ENCODE data around the gene CFAP92.

DNA sequence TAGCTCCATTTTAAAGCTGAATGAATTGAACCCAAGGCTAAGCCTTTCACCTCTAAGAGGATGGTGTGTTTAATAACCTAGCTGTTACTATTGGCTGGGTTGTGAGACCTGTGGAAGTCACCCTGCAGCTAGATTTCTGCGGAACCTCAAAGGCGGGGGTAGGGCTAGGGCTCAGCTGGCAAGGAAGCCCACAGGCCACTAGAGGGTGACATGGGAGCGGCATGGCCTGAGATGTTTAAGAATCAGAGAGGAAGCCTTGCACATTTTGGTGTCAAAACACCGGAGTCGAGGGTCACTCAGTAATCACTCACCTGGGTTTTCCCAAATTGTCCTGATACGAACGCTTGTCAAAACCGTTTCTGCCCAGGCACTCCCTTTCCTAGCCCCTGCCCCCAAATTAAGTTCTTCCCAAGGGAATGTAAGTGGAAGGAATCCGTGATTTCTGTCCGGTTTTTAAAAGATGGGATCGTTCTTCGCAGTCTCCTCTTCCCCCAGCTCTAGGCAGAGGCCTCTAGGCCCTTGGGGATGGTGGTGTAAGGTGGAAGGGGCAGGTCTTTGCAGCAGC lies 118.2 kb downstream of the CFAP92 start:
- TF ChIP-seq, protein P1, sequence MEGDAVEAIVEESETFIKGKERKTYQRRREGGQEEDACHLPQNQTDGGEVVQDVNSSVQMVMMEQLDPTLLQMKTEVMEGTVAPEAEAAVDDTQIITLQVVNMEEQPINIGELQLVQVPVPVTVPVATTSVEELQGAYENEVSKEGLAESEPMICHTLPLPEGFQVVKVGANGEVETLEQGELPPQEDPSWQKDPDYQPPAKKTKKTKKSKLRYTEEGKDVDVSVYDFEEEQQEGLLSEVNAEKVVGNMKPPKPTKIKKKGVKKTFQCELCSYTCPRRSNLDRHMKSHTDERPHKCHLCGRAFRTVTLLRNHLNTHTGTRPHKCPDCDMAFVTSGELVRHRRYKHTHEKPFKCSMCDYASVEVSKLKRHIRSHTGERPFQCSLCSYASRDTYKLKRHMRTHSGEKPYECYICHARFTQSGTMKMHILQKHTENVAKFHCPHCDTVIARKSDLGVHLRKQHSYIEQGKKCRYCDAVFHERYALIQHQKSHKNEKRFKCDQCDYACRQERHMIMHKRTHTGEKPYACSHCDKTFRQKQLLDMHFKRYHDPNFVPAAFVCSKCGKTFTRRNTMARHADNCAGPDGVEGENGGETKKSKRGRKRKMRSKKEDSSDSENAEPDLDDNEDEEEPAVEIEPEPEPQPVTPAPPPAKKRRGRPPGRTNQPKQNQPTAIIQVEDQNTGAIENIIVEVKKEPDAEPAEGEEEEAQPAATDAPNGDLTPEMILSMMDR (conservative IDR thresholded peaks at IDR 0.05; ENCODE audit: low read depth, low read length), result peak; percentile 45
- TF ChIP-seq EZH2 (IDR thresholded peaks at IDR 0.05; ENCODE audit: low read length, unreplicated experiment), result no peak
